ENCODE results near the gene TARS2. TPM values are rescaled to one million over a fixed set of nuclear protein-coding genes. Genes with fewer than 3 reads are reported as not detected.

Gene TARS2
- polyA plus RNA-seq, 3 donors = 12.0 to 14.7 (median 14.6) TPM

DNA sequence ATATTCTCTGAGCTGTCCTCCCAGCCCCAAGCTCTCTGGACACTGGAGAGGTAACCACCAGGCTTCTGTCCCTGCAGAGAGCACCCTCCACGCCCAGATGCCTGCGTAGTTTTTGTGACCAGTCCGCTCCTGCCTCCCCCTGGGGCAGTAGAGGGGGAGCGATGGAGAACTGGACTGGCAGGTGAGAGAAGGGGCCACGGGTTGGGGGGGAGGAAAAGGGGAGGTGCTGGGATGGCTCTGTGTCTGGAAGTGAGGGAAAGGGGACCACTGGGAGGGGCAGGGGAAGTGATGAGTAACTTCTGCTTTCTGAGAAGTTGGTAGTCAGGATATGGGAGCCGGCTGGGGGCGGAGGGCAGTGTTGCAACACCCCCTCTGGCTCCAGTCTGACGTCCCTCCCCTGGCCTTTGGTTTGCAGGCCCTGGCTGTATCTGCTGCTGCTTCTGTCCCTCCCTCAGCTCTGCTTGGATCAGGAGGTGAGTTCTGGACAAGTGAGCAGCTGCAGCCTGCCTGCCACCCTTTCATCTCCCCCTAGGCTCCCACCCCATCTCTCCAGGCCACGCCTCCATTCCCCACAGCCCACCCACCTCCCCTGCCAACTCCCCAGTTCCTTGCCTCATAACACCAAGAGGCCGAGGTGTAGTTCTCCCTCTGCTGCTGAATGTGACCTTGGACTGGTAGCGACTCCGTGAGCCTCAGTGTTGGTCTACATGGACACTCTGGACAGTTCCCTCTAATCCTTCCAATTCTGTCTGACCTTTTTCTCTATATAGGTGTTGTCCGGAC is 65.1 kb downstream of the TARS2 start:
- DNase-seq = peak; percentile 93 to 95 (median 95)
- peak overlapping the region; percentile 58 for H3K9ac ChIP-seq (ENCODE audit: insufficient read depth, low read length, poor library complexity, severe bottlenecking)
- H3K4me3 Mint-ChIP-seq = peak overlapping the region; percentile 64 to 95

DNA sequence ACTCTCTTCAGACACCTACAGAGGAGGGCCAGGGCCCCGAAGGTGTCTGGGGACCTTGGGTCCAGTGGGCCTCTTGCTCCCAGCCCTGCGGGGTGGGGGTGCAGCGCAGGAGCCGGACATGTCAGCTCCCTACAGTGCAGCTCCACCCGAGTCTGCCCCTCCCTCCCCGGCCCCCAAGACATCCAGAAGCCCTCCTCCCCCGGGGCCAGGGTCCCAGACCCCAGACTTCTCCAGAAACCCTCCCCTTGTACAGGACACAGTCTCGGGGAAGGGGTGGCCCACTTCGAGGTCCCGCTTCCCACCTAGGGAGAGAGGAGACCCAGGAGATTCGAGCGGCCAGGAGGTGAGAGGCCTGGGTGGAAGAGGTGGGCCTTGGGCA is 65.7 kb downstream of the TARS2 start:
- Mint-ChIP-seq H3K36me3 (peaks cover 38 to 41% of the 10 kb centered on the region in 2 donors), H3K27me3 (ENCODE audit: low read depth in 3 of 3) (peaks cover 0 to 6% (median 2%) of the 10 kb centered on the region in 3 donors), H3K27ac (peak overlapping the region; percentile 94 to 99 (median 97)), H3K4me3 (peak overlapping the region; percentile 64 to 95), H3K9me3 (peaks cover 0 to 2% (median 0%) of the 10 kb centered on the region in 7 donors), H3K4me1 (peaks cover 57% of the 10 kb centered on the region)
- Histone ChIP-seq H3K4me1 (ENCODE audit: control insufficient read depth in 1 of 2, insufficient read depth in 2 of 2, low read length in 2 of 2) (peaks cover 60 to 61% of the 10 kb centered on the region in 2 donors), H3K4me2 (replicated peaks; ENCODE audit: extremely low read depth, low read length, poor library complexity, severe bottlenecking) (peak overlapping the region; percentile 94), H3K36me3 (replicated peaks in 1 of 2; ENCODE audit: control insufficient read depth in 1 of 2, insufficient read depth in 2 of 2, low read length in 2 of 2) (peaks cover 33 to 42% of the 10 kb centered on the region in 2 donors), H3K4me3 (replicated peaks in 1 of 3; ENCODE audit: low read depth in 2 of 3, low read length in 3 of 3) (peak overlapping the region in 1 of 3 experiments; percentile 86), H3K9me3 (replicated peaks in 1 of 2; ENCODE audit: control insufficient read depth in 1 of 2, insufficient read depth in 1 of 2, low read length in 2 of 2) (no peaks in the 10 kb centered on the region), H3K27ac (ENCODE audit: low read depth in 1 of 2, low read length in 2 of 2) (peak overlapping the region; percentile 80 to 82), H3K79me2 (ENCODE audit: insufficient read depth, low read length) (peaks cover 54% of the 10 kb centered on the region), H2AFZ (ENCODE audit: insufficient read depth, low read depth, low read length, poor library complexity, severe bottlenecking) (no peak overlapping the region), H3K27me3 (ENCODE audit: control insufficient read depth in 2 of 2, insufficient read depth in 2 of 2, low read length in 2 of 2) (no peaks in the 10 kb centered on the region), H4K20me1 (ENCODE audit: insufficient read depth, low read length) (peaks cover 28% of the 10 kb centered on the region), H3K9ac (ENCODE audit: insufficient read depth, low read length, poor library complexity, severe bottlenecking) (peak overlapping the region; percentile 58)
- TF ChIP-seq, protein P1, sequence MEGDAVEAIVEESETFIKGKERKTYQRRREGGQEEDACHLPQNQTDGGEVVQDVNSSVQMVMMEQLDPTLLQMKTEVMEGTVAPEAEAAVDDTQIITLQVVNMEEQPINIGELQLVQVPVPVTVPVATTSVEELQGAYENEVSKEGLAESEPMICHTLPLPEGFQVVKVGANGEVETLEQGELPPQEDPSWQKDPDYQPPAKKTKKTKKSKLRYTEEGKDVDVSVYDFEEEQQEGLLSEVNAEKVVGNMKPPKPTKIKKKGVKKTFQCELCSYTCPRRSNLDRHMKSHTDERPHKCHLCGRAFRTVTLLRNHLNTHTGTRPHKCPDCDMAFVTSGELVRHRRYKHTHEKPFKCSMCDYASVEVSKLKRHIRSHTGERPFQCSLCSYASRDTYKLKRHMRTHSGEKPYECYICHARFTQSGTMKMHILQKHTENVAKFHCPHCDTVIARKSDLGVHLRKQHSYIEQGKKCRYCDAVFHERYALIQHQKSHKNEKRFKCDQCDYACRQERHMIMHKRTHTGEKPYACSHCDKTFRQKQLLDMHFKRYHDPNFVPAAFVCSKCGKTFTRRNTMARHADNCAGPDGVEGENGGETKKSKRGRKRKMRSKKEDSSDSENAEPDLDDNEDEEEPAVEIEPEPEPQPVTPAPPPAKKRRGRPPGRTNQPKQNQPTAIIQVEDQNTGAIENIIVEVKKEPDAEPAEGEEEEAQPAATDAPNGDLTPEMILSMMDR (IDR thresholded peaks at IDR 0.05) = no peak
- WGBS (ENCODE audit: insufficient coverage) = 94% methylated on average over 7 of the region's 12 CpGs
- intact Hi-C loops (cut with micrococcal nuclease) = loop anchor here in 1 of 2 donors (10.0 kb wide), 2 partner anchors 68 to 288 kb away; partner anchors contain the start of genes APH1A and TARS2
- no peak for DNase-seq

More for the DNA sequence above, 65.1 kb downstream of the TARS2 start:
- Mint-ChIP-seq H3K27me3 (ENCODE audit: low read depth in 3 of 3) (peaks cover 0 to 6% (median 2%) of the 10 kb centered on the region in 3 donors), H3K9me3 (peaks cover 0 to 2% (median 0%) of the 10 kb centered on the region in 7 donors), H3K27ac (peak overlapping the region; percentile 94 to 99 (median 97)), H3K4me1 (peaks cover 57% of the 10 kb centered on the region), H3K36me3 (peaks cover 32 to 35% of the 10 kb centered on the region in 2 donors)
- intact Hi-C loops (cut with micrococcal nuclease) = loop anchor here in 1 of 2 donors (10.0 kb wide), 2 partner anchors 68 to 288 kb away; partner anchors contain the start of genes APH1A and TARS2
- H3K79me2 ChIP-seq (ENCODE audit: insufficient read depth, low read length) = peaks cover 49% of the 10 kb centered on the region
- peaks cover 22% of the 10 kb centered on the region for H4K20me1 ChIP-seq (ENCODE audit: insufficient read depth, low read length)
- H2AFZ ChIP-seq (ENCODE audit: insufficient read depth, low read depth, low read length, poor library complexity, severe bottlenecking) = no peak overlapping the region
- WGBS (ENCODE audit: insufficient coverage) = 8% methylated on average over 13 of the region's 13 CpGs
- peaks cover 61 to 62% of the 10 kb centered on the region in 2 donors for H3K4me1 ChIP-seq (ENCODE audit: control insufficient read depth in 1 of 2, insufficient read depth in 2 of 2, low read length in 2 of 2)
- H3K27ac ChIP-seq (ENCODE audit: low read depth in 1 of 2, low read length in 2 of 2) = peak overlapping the region; percentile 80 to 82
- peak overlapping the region in 2 of 3 experiments; percentile 23 to 86 for H3K4me3 ChIP-seq (replicated peaks in 1 of 3; ENCODE audit: low read depth in 2 of 3, low read length in 3 of 3)
- TF ChIP-seq, protein P1 (IDR thresholded peaks at IDR 0.05) = no peak
- no peaks in the 10 kb centered on the region for H3K9me3 ChIP-seq (replicated peaks in 1 of 2; ENCODE audit: control insufficient read depth in 1 of 2, insufficient read depth in 1 of 2, low read length in 2 of 2)
- peak overlapping the region; percentile 94 for H3K4me2 ChIP-seq (replicated peaks; ENCODE audit: extremely low read depth, low read length, poor library complexity, severe bottlenecking)
- peaks cover 28 to 36% of the 10 kb centered on the region in 2 donors for H3K36me3 ChIP-seq (replicated peaks in 1 of 2; ENCODE audit: control insufficient read depth in 1 of 2, insufficient read depth in 2 of 2, low read length in 2 of 2)
- H3K27me3 ChIP-seq (ENCODE audit: control insufficient read depth in 2 of 2, insufficient read depth in 2 of 2, low read length in 2 of 2) = no peaks in the 10 kb centered on the region

Data from CD14-positive monocyte (primary cell).